ENCODE measurements around the gene KSR2. TPM values are rescaled to one million over a fixed set of nuclear protein-coding genes. Genes with fewer than 3 reads are reported as not detected.

The KSR2 gene
- total and polyA plus RNA-seq, 2 of the 4 experiments (the other 2 are of a cell fraction): not detected

GRCh38 chr12:117778656-117779055 lies 190.1 kb downstream of the KSR2 start:
- H2BK120ac ChIP-seq (ENCODE audit: low read depth, low read length): no peak overlapping the region
- ChIA-PET POLR2A (ENCODE audit: unreplicated experiment) (no interaction called here), CTCF (no interaction called here)
- DNase-seq (no peak), ATAC-seq (ENCODE audit: low read depth) (no peak)
- no peak overlapping the region for H3K4me2 ChIP-seq (ENCODE audit: low read depth, low read length)
- no TSS peak for BruUV-seq (replicated peaks)
- H4K5ac ChIP-seq (ENCODE audit: low read depth, low read length): no peak overlapping the region
- no peaks in the 10 kb centered on the region for H3K4me1 ChIP-seq (ENCODE audit: control insufficient read depth, insufficient read depth, low read length)
- no peak overlapping the region for H2AK9ac ChIP-seq (replicated peaks; ENCODE audit: low read depth, low read length, poor library complexity)
- no peak overlapping the region for H3K56ac ChIP-seq (ENCODE audit: extremely low read depth, insufficient read depth, low read length)
- H3K9me1 ChIP-seq (ENCODE audit: insufficient read depth, low read length): no peaks in the 10 kb centered on the region
- no peaks in the 10 kb centered on the region for H3K27me3 ChIP-seq (ENCODE audit: control insufficient read depth, insufficient read depth, low read length)
- H4K20me1 ChIP-seq (ENCODE audit: insufficient read depth, low read length): no peaks in the 10 kb centered on the region
- no peak overlapping the region for H2BK20ac ChIP-seq (ENCODE audit: low read depth, low read length)
- H3K18ac ChIP-seq (ENCODE audit: low read depth, low read length): no peak overlapping the region
- no peak overlapping the region for H3K14ac ChIP-seq (replicated peaks; ENCODE audit: low read depth, low read length)
- dilution Hi-C loops (cut with HindIII; ENCODE audit: low sequenced_read_pairs, unreplicated experiment): no loop called here
- TF ChIP-seq USF2 (IDR thresholded peaks at IDR 0.05; ENCODE audit: low read depth, low read length) (no peak), RFX5 (IDR thresholded peaks at IDR 0.05; ENCODE audit: low read depth, low read length) (no peak), MXI1 (IDR thresholded peaks at IDR 0.05; ENCODE audit: borderline replicate concordance, low read depth, low read length) (no peak), NFE2L2 (IDR thresholded peaks at IDR 0.05; ENCODE audit: low read depth, low read length) (no peak), POLR2A (IDR thresholded peaks at IDR 0.05; ENCODE audit: low read depth, low read length) (no peak), CEBPB (IDR thresholded peaks at IDR 0.05; ENCODE audit: low read depth, low read length) (no peak), CHD1 (IDR thresholded peaks at IDR 0.05; ENCODE audit: low read depth, low read length) (no peak), RAD21 (IDR thresholded peaks at IDR 0.05; ENCODE audit: low read length) (no peak), MAFK (IDR thresholded peaks at IDR 0.05; ENCODE audit: low read depth, low read length) (no peak), MAZ (IDR thresholded peaks at IDR 0.05; ENCODE audit: borderline replicate concordance, low read depth, low read length) (no peak), RCOR1 (IDR thresholded peaks at IDR 0.05; ENCODE audit: insufficient replicate concordance, low read length) (no peak), CTCF (conservative IDR thresholded peaks at IDR 0.05; ENCODE audit: low read depth, low read length) (no peak), BHLHE40 (IDR thresholded peaks at IDR 0.05; ENCODE audit: low read depth, low read length) (no peak), ELK1 (IDR thresholded peaks at IDR 0.05; ENCODE audit: borderline replicate concordance, low read depth, low read length) (no peak), FOS (IDR thresholded peaks at IDR 0.05; ENCODE audit: low read depth, low read length) (no peak), SMC3 (IDR thresholded peaks at IDR 0.05; ENCODE audit: low read depth, low read length) (no peak)
- no peak overlapping the region for H3K9ac ChIP-seq (ENCODE audit: low read depth, low read length)
- H3K79me1 ChIP-seq (ENCODE audit: low read depth in 1 of 2, low read length in 2 of 2): no peaks in the 10 kb centered on the region
- H3K23ac ChIP-seq (ENCODE audit: low read depth, low read length): no peak overlapping the region
- no peak overlapping the region for H2BK5ac ChIP-seq (ENCODE audit: low read depth, low read length, poor library complexity, severe bottlenecking)
- in situ Hi-C loops (cut with MboI; ENCODE audit: low sequenced_read_pairs): no loop called here
- no peak overlapping the region for H4K8ac ChIP-seq (ENCODE audit: low read depth in 2 of 2, low read length in 2 of 2)
- peaks cover 18% of the 10 kb centered on the region for H3K9me3 ChIP-seq (ENCODE audit: control insufficient read depth, insufficient read depth, low read length)
- no peak overlapping the region for H2BK15ac ChIP-seq (ENCODE audit: low read depth, low read length)
- no peak overlapping the region for H3K27ac ChIP-seq (ENCODE audit: insufficient read depth, low read length)
- WGBS, 2 experiments (ENCODE audit: extremely low coverage in 2 of 2, insufficient read length in 1 of 2): 43% methylated on average over 1 of the region's 5 CpGs; no CpG with 5 or more reads in 1 of the 2 experiments
- H2AFZ ChIP-seq (replicated peaks; ENCODE audit: low read length, poor library complexity): no peak overlapping the region
- H4K91ac ChIP-seq (ENCODE audit: insufficient read depth, low read depth, low read length): no peak overlapping the region
- no peak overlapping the region for H2AK5ac ChIP-seq (ENCODE audit: low read depth, low read length)
- intact Hi-C loops (cut with micrococcal nuclease): no loop called here
- no peaks in the 10 kb centered on the region for H3K36me3 ChIP-seq (ENCODE audit: control insufficient read depth, insufficient read depth, low read length)
- H3K4ac ChIP-seq (ENCODE audit: low read depth, low read length): no peak overlapping the region
- H3K4me3 ChIP-seq (ENCODE audit: insufficient read depth, low read depth, low read length): no peak overlapping the region

Measured in IMR-90 (cell line).